Panc1 (cell line): ENCODE data around the gene PYGO2. TPM values are rescaled to one million over a fixed set of nuclear protein-coding genes. Genes with fewer than 3 reads are reported as not detected.

Experiments used
- ATAC-seq: fragments of 200-7000 bp; cut with Tn5 transposase; 2 replicates; pipeline ENCODE4 v1.9.1; 2020; ENCODE audit warnings: mild to moderate bottlenecking, moderate library complexity
- BruUV-seq: library from RNA; stranded (reverse); fragments of 400-500 nt; replicated peaks from 2 replicates; lab custom pipeline; 2021; lab: Mats Ljungman, UMichigan
- CTCF ChIA-PET: fragments of 300-600 bp; sonication (Branson Sonifier 250); formaldehyde crosslinking; loops from one replicate; lab custom pipeline; 2022; ENCODE audit warnings: antibody characterized with exemption; lab: Charles Lee
- POLR2A ChIA-PET: fragments of 300-600 bp; sonication (Branson Sonifier 250); formaldehyde crosslinking; loops from one replicate; lab custom pipeline; 2022; ENCODE audit warnings: antibody characterized with exemption; lab: Charles Lee
- DNase-seq: peaks from one replicate; pipeline ENCODE4 v3.0.0-alpha.2; 2010; ENCODE audit warnings: low read depth, low spot score
- H3K27ac ChIP-seq: 2 replicates; pipeline ENCODE4 v1.5.1; 2011; ENCODE audit warnings: mild to moderate bottlenecking, low read length, inconsistent platforms
- H3K27me3 ChIP-seq: fragments of 200-500 bp; sonication (Bioruptor generic); 2 replicates; pipeline ENCODE4 v1.6.0; 2014; ENCODE audit warnings: low read length, inconsistent platforms; ENCODE audit not compliant: control insufficient read depth, insufficient read depth
- H3K36me3 ChIP-seq: fragments of 200-500 bp; sonication (Bioruptor generic); 2 replicates; pipeline ENCODE4 v1.5.1; 2014; ENCODE audit warnings: inconsistent platforms, mild to moderate bottlenecking, low read length, moderate library complexity; ENCODE audit not compliant: control insufficient read depth, insufficient read depth
- H3K4me1 ChIP-seq: 2 replicates; pipeline ENCODE4 v1.5.1; 2011; ENCODE audit warnings: inconsistent platforms, mild to moderate bottlenecking, low read length, moderate library complexity; ENCODE audit not compliant: control insufficient read depth, insufficient read depth
- H3K4me3 ChIP-seq, 2 experiments: 2 replicates each; pipeline ENCODE4 v1.5.1; 2011 to 2012; ENCODE audit warnings: low read depth in 2 of 2, low read length in 2 of 2, mild to moderate bottlenecking in 2 of 2, inconsistent platforms in 1 of 2, moderate library complexity in 1 of 2
- H3K9me3 ChIP-seq: fragments of 200-500 bp; sonication (Bioruptor generic); 2 replicates; pipeline ENCODE4 v1.5.1; 2014; ENCODE audit warnings: low read depth, mild to moderate bottlenecking, inconsistent platforms, low read length, moderate library complexity; ENCODE audit not compliant: control insufficient read depth, insufficient read depth
- CTCF ChIP-seq: fragments of 450-650 bp; IDR thresholded peaks from 2 replicates; pipeline ENCODE4 v1.5.1; 2017; ENCODE audit warnings: mild to moderate bottlenecking
- POLR2AphosphoS5 ChIP-seq: IDR thresholded peaks from 2 replicates; pipeline ENCODE4 v1.6.1; 2012; ENCODE audit warnings: mild to moderate bottlenecking, low read depth, low read length, moderate library complexity
- REST ChIP-seq, 2 experiments: IDR thresholded peaks; 2 replicates each; pipeline ENCODE4 v1.6.1; 2011 to 2012; ENCODE audit warnings: low read depth in 2 of 2, control low read depth in 1 of 2, low read length in 1 of 2, mild to moderate bottlenecking in 1 of 2, moderate library complexity in 1 of 2; ENCODE audit not compliant: insufficient read depth in 1 of 2
- SIN3A ChIP-seq: IDR thresholded peaks from 2 replicates; pipeline ENCODE4 v1.6.1; 2012; ENCODE audit warnings: low read depth, mild to moderate bottlenecking, low read length, moderate library complexity, borderline replicate concordance; ENCODE audit not compliant: insufficient read depth
- TCF7L2 ChIP-seq: IDR thresholded peaks from 2 replicates; pipeline ENCODE4 v1.6.1; 2011; ENCODE audit warnings: mild to moderate bottlenecking, low read depth, low read length, inconsistent platforms
- in situ Hi-C: cut with HindIII; loops from 2 replicates; pipeline ENCODE4 v1.10.0; 2016; ENCODE audit warnings: low sequenced_read_pairs, low pct_unique_long_range_greater_than_20kb
- intact Hi-C: fragments of 100-400 bp; cut with micrococcal nuclease; formaldehyde crosslinking; loops from one replicate; pipeline ENCODE4 v1.10.0; 2022; ENCODE audit not compliant: unreplicated experiment
- total RNA-seq: library from RNA; stranded (reverse); gene quantifications from one replicate; pipeline ENCODE4 v1.2.1, GENCODE V29; 2021; ENCODE audit not compliant: unreplicated experiment

The PYGO2 gene
- total RNA-seq, 1 experiment from 2014 or later, result 41.1 TPM

GRCh38 chr1:154926201-154926600, 35.4 kb downstream of the PYGO2 start:
- Histone ChIP-seq H3K27me3 (no peaks in the 10 kb centered on the region), H3K27ac (no peak overlapping the region), H3K4me1 (no peaks in the 10 kb centered on the region), H3K9me3 (no peaks in the 10 kb centered on the region), H3K4me3 (no peak overlapping the region), H3K36me3 (no peaks in the 10 kb centered on the region)
- no peak for TF ChIP-seq POLR2AphosphoS5
- DNase-seq, result no peak
- ChIA-PET POLR2A (no interaction called here), CTCF (no interaction called here)
- BruUV-seq, result no TSS peak
- intact Hi-C loops, result no loop called here
- ATAC-seq, result no peak
- in situ Hi-C loops, result no loop called here

GRCh38 chr1:154925335-154926170, 36.0 kb downstream of the PYGO2 start:
- Histone ChIP-seq H3K27ac (no peak overlapping the region), H3K36me3 (no peaks in the 10 kb centered on the region), H3K4me1 (no peaks in the 10 kb centered on the region), H3K9me3 (no peaks in the 10 kb centered on the region), H3K27me3 (no peaks in the 10 kb centered on the region), H3K4me3 (no peak overlapping the region)
- DNase-seq (no peak), ATAC-seq (no peak)
- intact Hi-C loops (no loop called here), in situ Hi-C loops (no loop called here)
- ChIA-PET POLR2A (no interaction called here), CTCF (no interaction called here)
- no peak for TF ChIP-seq POLR2AphosphoS5
- no peak for TF ChIP-seq CTCF
- TF ChIP-seq TCF7L2, result no peak
- TF ChIP-seq REST (IDR thresholded peaks at IDR 0.05; ENCODE audit: insufficient read depth in 1 of 2, low read depth in 2 of 2, low read length in 1 of 2), result no peak
- no peak for TF ChIP-seq SIN3A
- no TSS peak for BruUV-seq

- TF ChIP-seq SIN3A (no peak), REST (IDR thresholded peaks at IDR 0.05; ENCODE audit: insufficient read depth in 1 of 2, low read depth in 2 of 2, low read length in 1 of 2) (no peak)
- intact Hi-C loops (no loop called here), in situ Hi-C loops (no loop called here)
- no peak overlapping the region for H3K4me3 ChIP-seq
- CTCF ChIA-PET, result interaction anchor here (0.6 kb wide), 1 partner anchor 9 kb away, joined by 3 read pairs; no protein-coding TSS in a partner anchor
- H3K27ac ChIP-seq, result no peak overlapping the region
- no peaks in the 10 kb centered on the region for H3K9me3 ChIP-seq
- ATAC-seq, result no peak; the same call in 1 of the 2 replicates
- POLR2A ChIA-PET, result no interaction called here
- H3K36me3 ChIP-seq, result no peaks in the 10 kb centered on the region
- DNase-seq, result no peak
- H3K4me1 ChIP-seq, result no peaks in the 10 kb centered on the region
- H3K27me3 ChIP-seq, result no peaks in the 10 kb centered on the region
- BruUV-seq, result no TSS peak
Measured at GRCh38 chr1:154923695-154924094, 37.9 kb downstream of the PYGO2 start.
